BLaER1 (cell line): ENCODE data around the gene NKTR.

Source experiments
- H3K27ac ChIP-seq: shearing (Covaris generic); formaldehyde crosslinking; 2 replicates; pipeline ENCODE4 v1.8.1; 2022
- H3K27me3 ChIP-seq: shearing (Covaris generic); formaldehyde crosslinking; 2 replicates; pipeline ENCODE4 v1.8.1; 2022
- H3K36me3 ChIP-seq: shearing (Covaris generic); formaldehyde crosslinking; 2 replicates; pipeline ENCODE4 v1.8.1; 2022
- H3K4me1 ChIP-seq: shearing (Covaris generic); formaldehyde crosslinking; 2 replicates; pipeline ENCODE4 v1.8.1; 2022
- H3K4me2 ChIP-seq: shearing (Covaris generic); formaldehyde crosslinking; 2 replicates; pipeline ENCODE4 v1.8.1; 2022
- H3K4me3 ChIP-seq: shearing (Covaris generic); formaldehyde crosslinking; 2 replicates; pipeline ENCODE4 v1.8.1; 2022
- H3K9ac ChIP-seq: shearing (Covaris generic); formaldehyde crosslinking; 2 replicates; pipeline ENCODE4 v1.8.1; 2022
- H3K9me3 ChIP-seq: shearing (Covaris generic); formaldehyde crosslinking; 2 replicates; pipeline ENCODE4 v1.8.1; 2022
- H4K20me1 ChIP-seq: shearing (Covaris generic); formaldehyde crosslinking; 2 replicates; pipeline ENCODE4 v1.8.1; 2022
- Cebpa-rat ChIP-seq: shearing (Covaris generic); IDR thresholded peaks from 2 replicates; pipeline ENCODE4 v1.8.1; 2022

The NKTR gene

DNA sequence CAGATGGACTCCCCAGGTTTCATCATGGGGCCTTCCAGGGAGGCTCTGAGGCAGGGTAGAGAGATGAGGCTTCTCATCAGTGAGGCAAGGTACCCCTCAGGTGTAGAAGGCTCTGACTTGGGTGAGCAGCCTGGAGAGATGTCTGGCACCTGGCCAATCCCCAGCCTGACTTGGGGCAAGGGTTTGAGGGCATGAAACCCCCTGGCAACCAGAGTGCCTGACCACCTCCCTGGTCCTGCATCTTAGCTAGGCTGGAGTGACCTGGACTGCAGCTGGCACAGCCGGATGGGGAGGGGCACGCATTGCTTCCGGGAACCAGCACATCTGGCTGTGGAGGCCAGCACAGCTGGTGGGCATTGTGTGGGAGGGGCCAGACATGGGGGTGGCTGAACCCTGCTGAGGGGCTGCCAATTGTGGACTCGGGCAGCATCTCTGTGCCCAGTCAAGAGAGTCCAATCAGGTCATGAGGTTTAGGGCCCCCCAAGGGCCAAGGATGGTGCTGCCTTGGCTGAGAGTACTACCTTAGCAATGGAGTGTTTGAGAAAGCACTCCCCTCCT lies 54.9 kb downstream of the NKTR start:
- peak overlapping the region; percentile 90 for H3K4me3 ChIP-seq
- no peaks in the 10 kb centered on the region for H3K27me3 ChIP-seq
- peak overlapping the region; percentile 93 for H3K9ac ChIP-seq
- no peak for TF ChIP-seq Cebpa-rat
- H3K27ac ChIP-seq = peak overlapping the region; percentile 96
- H3K36me3 ChIP-seq = peaks cover 11% of the 10 kb centered on the region
- peaks cover 17% of the 10 kb centered on the region for H4K20me1 ChIP-seq
- no peaks in the 10 kb centered on the region for H3K9me3 ChIP-seq
- H3K4me1 ChIP-seq = peaks cover 89% of the 10 kb centered on the region
- peak overlapping the region; percentile 100 for H3K4me2 ChIP-seq

- Histone ChIP-seq H3K4me3 (no peak overlapping the region), H4K20me1 (peaks cover 11% of the 10 kb centered on the region), H3K9me3 (no peaks in the 10 kb centered on the region), H3K36me3 (peaks cover 10% of the 10 kb centered on the region; the same call in 1 of the 2 replicates), H3K27ac (peak overlapping the region; percentile 96), H3K4me1 (peaks cover 92% of the 10 kb centered on the region), H3K4me2 (peak overlapping the region; percentile 100), H3K27me3 (no peaks in the 10 kb centered on the region), H3K9ac (no peak overlapping the region)
- TF ChIP-seq Cebpa-rat = no peak
Observed at GRCh38 chr3:42655980-42656679, 55.6 kb downstream of the NKTR start.

DNA sequence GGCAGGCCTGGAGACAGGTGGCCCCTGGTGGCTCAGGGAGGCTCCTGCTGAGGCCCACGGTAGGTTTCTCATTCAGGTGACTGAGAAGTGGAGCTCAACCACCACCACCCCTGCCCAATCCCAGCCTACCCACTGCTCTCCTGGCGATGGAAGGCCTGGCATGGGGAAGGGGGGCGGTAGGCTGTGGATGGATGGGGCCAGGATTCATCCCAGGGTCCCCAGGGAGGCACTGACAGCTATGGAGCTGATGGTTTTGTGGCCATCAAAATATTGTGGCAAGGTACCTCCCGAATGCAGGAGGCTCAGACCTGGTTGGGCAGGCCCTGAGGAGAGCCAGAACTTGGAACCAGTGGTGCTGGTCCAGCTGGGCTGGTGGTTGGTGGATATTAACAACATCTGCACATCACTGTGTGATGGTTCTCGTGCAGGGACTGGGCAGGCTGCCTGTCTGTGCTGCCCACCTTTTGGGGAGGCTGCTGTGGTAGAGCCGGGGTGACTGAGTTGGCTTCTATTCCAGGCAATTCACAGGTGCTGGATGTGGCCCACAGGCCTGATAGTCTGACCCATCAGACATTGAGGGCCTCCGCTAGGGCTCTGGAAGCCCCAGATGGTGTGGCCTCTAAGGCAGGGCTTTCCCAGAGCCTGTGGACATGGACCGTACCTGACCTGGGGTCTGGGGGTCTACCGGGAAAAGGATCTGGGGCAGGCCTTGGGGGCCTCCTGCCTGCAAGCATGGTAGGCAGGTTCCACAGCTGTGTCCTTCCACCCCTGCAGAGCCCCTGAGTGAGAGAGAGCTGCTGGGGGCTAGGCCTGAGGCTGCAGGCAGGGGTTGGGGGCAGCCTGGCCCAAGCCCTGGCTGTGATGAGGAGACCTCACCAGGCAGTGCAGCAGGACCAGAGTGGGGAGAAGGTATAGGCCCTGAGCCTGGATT lies 56.5 kb downstream of the NKTR start:
- peaks cover 19% of the 10 kb centered on the region for H3K36me3 ChIP-seq
- H3K27me3 ChIP-seq = no peaks in the 10 kb centered on the region
- H3K9me3 ChIP-seq = no peaks in the 10 kb centered on the region
- peaks cover 3% of the 10 kb centered on the region for H4K20me1 ChIP-seq
- H3K4me2 ChIP-seq = peak overlapping the region; percentile 100
- H3K4me1 ChIP-seq = peaks cover 92% of the 10 kb centered on the region
- TF ChIP-seq Cebpa-rat = no peak
- no peak overlapping the region for H3K4me3 ChIP-seq
- H3K27ac ChIP-seq = peak overlapping the region; percentile 96
- peak overlapping the region; percentile 23; the same call in 1 of the 2 replicates for H3K9ac ChIP-seq

DNA sequence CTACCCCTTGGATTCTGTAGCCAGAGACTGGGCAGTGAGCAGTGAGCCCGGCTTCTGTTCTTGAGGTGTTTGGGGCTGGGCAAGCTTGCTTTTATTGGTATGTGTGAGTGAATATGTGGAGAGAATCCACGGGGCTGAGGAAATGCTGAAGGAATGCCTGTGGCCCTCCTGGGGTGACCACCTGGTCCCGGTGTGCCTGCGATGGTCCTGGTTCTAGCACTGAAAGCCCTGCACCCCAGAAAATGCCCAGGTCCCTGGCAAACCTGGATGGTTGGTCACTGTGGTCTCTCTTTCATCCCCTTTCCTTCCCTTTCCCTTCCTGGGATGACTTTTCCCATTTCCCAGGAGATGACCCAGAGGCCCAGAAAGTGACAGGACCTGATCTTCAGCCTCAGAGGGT lies 57.2 kb downstream of the NKTR start:
- H3K9me3 ChIP-seq = no peaks in the 10 kb centered on the region

GRCh38 chr3:42658091-42658770 lies 57.7 kb downstream of the NKTR start:
- no peaks in the 10 kb centered on the region for H3K9me3 ChIP-seq
- peak overlapping the region; percentile 100 for H3K4me2 ChIP-seq
- peak overlapping the region; percentile 67; the same call in 1 of the 2 replicates for H3K4me3 ChIP-seq
- no peaks in the 10 kb centered on the region for H4K20me1 ChIP-seq
- no peak for TF ChIP-seq Cebpa-rat
- H3K4me1 ChIP-seq = peaks cover 92% of the 10 kb centered on the region
- H3K27me3 ChIP-seq = no peaks in the 10 kb centered on the region
- peak overlapping the region; percentile 96 for H3K27ac ChIP-seq
- H3K9ac ChIP-seq = peak overlapping the region; percentile 81
- H3K36me3 ChIP-seq = peaks cover 22% of the 10 kb centered on the region

More for the DNA sequence above, 57.2 kb downstream of the NKTR start:
- peak overlapping the region; percentile 96 for H3K27ac ChIP-seq
- no peak for TF ChIP-seq Cebpa-rat
- peaks cover 22% of the 10 kb centered on the region for H3K36me3 ChIP-seq
- H4K20me1 ChIP-seq = no peaks in the 10 kb centered on the region
- peaks cover 92% of the 10 kb centered on the region for H3K4me1 ChIP-seq
- H3K4me2 ChIP-seq = peak overlapping the region; percentile 100
- H3K9ac ChIP-seq = peak overlapping the region; percentile 23; the same call in 1 of the 2 replicates
- H3K4me3 ChIP-seq = no peak overlapping the region
- no peaks in the 10 kb centered on the region for H3K27me3 ChIP-seq

DNA sequence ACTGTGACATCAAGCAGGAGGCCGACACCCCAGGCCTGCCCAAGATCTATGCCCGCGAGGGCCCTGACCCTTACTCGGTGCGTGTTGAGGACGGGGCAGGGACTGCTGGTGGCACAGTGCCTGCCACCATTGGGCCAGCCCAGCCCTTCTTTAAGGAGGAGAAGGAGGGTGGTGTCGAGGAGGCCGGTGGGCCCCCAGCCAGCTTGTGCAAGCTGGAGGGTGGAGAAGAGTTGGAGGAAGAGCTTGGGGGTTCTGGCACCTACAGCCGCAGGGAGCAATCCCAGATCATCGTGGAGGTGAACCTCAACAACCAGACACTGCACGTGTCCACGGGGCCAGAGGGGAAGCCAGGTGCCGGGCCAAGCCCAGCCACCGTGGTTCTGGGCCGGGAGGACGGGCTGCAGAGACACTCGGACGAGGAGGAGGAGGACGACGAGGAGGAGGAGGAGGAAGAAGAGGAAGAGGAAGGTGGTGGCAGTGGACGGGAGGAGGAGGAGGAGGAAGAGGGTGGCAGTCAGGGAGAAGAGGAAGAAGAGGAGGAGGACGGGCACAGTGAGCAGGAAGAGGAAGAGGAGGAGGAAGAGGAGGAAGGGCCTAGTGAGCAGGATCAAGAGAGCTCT lies 58.4 kb downstream of the NKTR start:
- Histone ChIP-seq H3K9ac (peak overlapping the region; percentile 81), H3K4me2 (peak overlapping the region; percentile 100), H3K4me1 (peaks cover 93% of the 10 kb centered on the region), H4K20me1 (no peaks in the 10 kb centered on the region), H3K4me3 (peak overlapping the region; percentile 67), H3K27me3 (no peaks in the 10 kb centered on the region), H3K9me3 (no peaks in the 10 kb centered on the region), H3K36me3 (peaks cover 22% of the 10 kb centered on the region), H3K27ac (peak overlapping the region; percentile 96)
- no peak for TF ChIP-seq Cebpa-rat

GRCh38 chr3:42659451-42660130 lies 59.1 kb downstream of the NKTR start:
- Histone ChIP-seq H3K9ac (peak overlapping the region; percentile 81), H3K27ac (peak overlapping the region; percentile 96), H3K4me1 (peaks cover 98% of the 10 kb centered on the region), H3K4me2 (peak overlapping the region; percentile 100), H4K20me1 (no peaks in the 10 kb centered on the region), H3K9me3 (no peaks in the 10 kb centered on the region), H3K27me3 (no peaks in the 10 kb centered on the region), H3K4me3 (peak overlapping the region; percentile 67), H3K36me3 (peaks cover 22% of the 10 kb centered on the region)
- TF ChIP-seq Cebpa-rat = no peak

DNA sequence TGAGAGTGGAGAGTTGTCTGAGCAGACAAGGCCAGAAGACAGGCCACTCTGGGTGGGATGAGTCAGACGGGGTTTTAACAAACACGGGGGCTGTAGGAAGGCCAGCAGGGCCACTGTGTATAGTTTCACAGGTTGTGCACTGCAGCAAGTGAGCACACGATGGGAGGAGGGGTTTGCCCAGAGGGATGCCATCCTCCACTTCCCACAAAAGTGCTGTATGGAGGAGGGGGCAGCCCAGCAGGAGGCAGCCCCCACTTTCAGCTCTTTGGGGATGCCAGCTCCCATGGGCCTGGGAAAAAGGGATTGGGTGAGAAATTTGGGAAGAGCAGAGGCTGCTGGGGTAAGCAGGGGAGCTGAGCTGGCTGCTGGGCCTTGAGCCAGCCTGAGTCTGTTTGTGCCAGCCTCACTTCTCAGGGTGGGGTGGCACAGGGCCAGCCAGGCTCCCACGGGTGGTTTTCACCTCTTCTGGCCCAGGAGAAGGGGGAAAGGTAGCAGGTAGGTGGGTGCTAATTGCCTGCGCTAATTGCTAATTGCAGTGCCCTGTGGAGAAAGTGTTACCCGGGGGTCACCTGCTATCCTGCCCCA lies 59.7 kb downstream of the NKTR start:
- Histone ChIP-seq H3K36me3 (peaks cover 22% of the 10 kb centered on the region), H3K4me2 (peak overlapping the region; percentile 100), H3K9ac (peak overlapping the region; percentile 81), H3K27ac (peak overlapping the region; percentile 96), H3K9me3 (no peaks in the 10 kb centered on the region), H3K27me3 (no peaks in the 10 kb centered on the region), H3K4me1 (peaks cover 98% of the 10 kb centered on the region), H4K20me1 (no peaks in the 10 kb centered on the region), H3K4me3 (peak overlapping the region; percentile 67)
- TF ChIP-seq Cebpa-rat = no peak
